Putamen (tissue), 1 donor: ENCODE measurements around the gene PCDHB3.
"Not testable (repeated sequence)": the region's sequence is repeated elsewhere in the genome, so short reads cannot be mapped to it uniquely, and the experiment has no call there.

Experiments
- DNase-seq: peaks from one replicate; pipeline ENCODE4 v3.0.0-alpha.2; 2016; ENCODE audit warnings: low spot score

Gene PCDHB3

GRCh38 chr5:141135718-141136266 lies 35.5 kb downstream of the PCDHB3 start:
- DNase-seq = no peak

GRCh38 chr5:141137346-141137745 lies 37.1 kb downstream of the PCDHB3 start:
- not testable (repeated sequence) for DNase-seq

- DNase-seq = no peak
Measured at GRCh38 chr5:141149812-141150211, 49.5 kb downstream of the PCDHB3 start, which contains the start of gene PCDHB6. Gene PCDHB6 (plus strand): TSS chr5:141150057. CDS start chr5:141150258, 201 bp downstream.

DNA sequence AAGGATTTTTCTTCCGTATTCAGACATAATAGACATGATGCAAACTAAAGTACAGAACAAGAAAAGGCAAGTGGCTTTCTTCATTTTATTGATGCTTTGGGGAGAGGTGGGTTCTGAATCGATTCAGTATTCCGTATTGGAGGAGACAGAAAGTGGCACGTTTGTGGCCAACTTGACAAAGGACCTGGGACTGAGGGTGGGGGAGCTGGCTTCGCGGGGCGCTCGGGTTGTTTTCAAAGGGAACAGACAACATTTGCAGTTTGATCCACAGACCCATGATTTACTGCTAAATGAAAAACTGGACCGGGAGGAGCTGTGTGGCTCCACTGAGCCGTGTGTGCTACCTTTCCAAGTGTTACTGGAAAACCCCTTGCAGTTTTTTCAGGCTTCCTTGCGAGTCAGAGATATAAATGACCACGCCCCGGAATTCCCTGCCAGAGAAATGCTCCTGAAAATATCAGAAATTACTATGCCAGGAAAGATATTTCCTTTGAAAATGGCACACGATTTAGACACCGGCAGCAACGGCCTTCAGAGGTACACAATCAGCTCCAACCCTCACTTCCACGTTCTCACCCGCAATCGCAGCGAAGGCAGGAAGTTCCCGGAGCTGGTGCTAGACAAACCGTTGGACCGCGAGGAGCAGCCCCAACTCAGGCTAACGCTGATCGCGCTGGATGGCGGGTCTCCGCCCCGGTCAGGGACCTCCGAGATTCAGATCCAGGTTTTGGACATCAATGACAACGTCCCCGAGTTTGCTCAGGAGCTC lies 50.1 kb downstream of the PCDHB3 start:
- DNase-seq = no peak

DNA sequence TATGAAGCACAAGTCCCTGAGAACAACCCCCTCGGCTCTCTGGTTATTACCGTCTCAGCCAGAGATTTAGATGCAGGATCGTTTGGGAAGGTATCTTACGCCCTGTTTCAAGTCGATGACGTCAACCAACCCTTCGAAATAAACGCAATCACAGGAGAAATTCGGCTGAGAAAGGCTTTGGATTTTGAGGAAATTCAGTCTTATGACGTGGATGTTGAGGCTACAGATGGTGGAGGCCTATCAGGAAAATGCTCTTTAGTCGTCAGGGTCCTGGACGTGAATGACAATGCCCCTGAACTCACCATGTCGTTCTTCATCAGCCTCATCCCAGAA lies 50.7 kb downstream of the PCDHB3 start:
- no peak for DNase-seq

DNA sequence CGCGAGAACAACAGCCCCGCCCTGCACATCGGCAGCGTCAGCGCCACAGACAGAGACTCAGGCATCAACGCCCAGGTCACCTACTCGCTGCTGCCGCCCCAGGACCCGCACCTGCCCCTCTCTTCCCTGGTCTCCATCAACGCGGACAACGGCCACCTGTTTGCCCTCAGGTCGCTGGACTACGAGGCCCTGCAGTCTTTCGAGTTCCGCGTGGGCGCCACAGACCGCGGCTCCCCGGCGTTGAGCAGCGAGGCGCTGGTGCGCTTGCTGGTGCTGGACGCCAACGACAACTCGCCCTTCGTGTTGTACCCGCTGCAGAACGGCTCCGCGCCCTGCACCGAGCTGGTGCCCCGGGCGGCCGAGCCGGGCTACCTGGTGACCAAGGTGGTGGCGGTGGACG lies 51.4 kb downstream of the PCDHB3 start:
- not testable (repeated sequence) for DNase-seq

- not testable (repeated sequence) for DNase-seq
Measured at GRCh38 chr5:141152096-141152495, 51.8 kb downstream of the PCDHB3 start.
